ENCODE measurements around the gene PLOD3. TPM values are rescaled to one million over a fixed set of nuclear protein-coding genes. Genes with fewer than 3 reads are reported as not detected.

Gene PLOD3
- total RNA-seq, 1 donor from 2014 or later = 41.5 TPM

DNA sequence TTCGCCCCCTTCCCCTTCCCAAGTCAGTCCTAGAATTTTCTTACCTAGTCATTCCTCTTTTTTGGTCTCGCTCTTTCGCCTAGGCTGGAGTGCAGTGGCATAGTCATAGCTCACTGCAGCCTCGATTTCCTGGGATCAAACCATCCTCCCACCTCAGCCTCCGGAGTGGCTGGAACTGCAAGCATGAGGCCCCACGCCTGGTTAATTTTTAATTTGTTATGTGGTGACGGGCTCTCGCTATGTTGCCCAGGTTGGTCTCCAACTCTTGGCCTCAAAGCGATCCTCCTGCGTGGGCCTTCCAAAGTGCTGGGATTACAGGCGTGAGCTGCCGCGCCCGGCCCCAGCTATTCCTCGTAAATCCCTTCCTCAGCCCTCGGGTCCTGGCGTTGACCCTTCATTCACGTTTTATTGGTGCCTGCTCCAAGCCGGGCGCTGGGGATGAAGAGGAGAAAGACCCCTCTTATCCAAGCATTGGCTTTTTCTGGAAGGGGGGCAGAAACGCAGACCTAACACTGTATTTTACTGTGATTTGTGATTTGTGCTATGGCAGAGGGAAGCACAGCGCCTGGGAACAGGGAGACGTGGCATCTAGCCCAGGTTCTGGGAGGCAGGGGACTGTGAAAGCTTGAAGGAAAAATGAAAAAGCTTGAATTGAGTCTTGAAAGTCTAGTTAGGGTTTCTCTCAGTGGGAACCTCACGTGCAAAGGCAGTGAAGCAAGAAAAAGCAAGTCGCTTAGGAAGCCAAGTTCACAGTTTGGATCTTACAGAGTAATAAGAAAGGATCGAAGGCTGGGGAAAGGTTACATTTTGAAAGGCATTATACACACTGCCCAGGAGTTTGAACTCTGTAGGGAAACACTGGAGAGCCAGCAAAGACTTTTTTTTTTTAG is 1.1 kb upstream of the PLOD3 start:
- Histone ChIP-seq H3K27me3 (no peaks in the 10 kb centered on the region), H3K4me3 (peak overlapping the region; percentile 66 to 70), H3K4me1 (peaks cover 43% of the 10 kb centered on the region), H3K9me3 (no peaks in the 10 kb centered on the region), H3K27ac (peak overlapping the region; percentile 91), H3K36me3 (peaks cover 0 to 13% of the 10 kb centered on the region in 2 donors)
- no peak for DNase-seq (ENCODE audit: extremely low spot score in 2 of 2)
- intact Hi-C loops (cut with DNase I) = no loop called here
- TF ChIP-seq POLR2A (IDR thresholded peaks at IDR 0.05) (no peak), POLR2AphosphoS5 (IDR thresholded peaks at IDR 0.05; ENCODE audit: insufficient read depth in 1 of 2, low read depth in 1 of 2) (no peak)
- TF ChIP-seq, protein P1, sequence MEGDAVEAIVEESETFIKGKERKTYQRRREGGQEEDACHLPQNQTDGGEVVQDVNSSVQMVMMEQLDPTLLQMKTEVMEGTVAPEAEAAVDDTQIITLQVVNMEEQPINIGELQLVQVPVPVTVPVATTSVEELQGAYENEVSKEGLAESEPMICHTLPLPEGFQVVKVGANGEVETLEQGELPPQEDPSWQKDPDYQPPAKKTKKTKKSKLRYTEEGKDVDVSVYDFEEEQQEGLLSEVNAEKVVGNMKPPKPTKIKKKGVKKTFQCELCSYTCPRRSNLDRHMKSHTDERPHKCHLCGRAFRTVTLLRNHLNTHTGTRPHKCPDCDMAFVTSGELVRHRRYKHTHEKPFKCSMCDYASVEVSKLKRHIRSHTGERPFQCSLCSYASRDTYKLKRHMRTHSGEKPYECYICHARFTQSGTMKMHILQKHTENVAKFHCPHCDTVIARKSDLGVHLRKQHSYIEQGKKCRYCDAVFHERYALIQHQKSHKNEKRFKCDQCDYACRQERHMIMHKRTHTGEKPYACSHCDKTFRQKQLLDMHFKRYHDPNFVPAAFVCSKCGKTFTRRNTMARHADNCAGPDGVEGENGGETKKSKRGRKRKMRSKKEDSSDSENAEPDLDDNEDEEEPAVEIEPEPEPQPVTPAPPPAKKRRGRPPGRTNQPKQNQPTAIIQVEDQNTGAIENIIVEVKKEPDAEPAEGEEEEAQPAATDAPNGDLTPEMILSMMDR (IDR thresholded peaks at IDR 0.05) = no peak

DNA sequence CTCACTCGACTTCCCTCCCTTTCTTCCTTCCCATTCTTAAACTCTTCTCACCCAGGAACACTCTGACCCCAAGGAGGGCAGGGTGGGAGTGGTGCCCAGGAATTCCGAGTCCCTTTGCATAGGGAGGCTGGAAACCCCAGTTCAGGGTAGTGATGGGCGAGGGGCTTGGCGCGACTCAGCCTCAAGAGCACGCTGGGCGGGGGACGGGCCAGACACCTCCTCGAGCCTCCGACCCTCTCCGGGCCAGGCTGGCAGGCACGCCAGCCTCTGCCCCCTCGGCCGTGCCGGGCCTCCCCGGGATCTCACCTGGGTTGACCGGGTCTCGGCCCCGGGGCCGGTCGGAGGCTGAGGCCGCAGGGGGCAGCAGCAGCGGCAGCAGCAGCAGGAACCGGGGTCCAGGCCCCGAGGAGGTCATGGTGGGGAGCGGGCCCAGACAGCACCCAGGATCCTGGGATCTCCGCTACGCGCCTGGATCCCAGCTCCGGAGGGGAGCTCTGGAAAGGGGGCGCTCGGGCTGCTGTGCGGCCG is 457 bp downstream of the PLOD3 start:
- H3K27ac ChIP-seq = peak overlapping the region; percentile 91
- DNase-seq (ENCODE audit: extremely low spot score in 2 of 2) = no peak
- no peaks in the 10 kb centered on the region for H3K27me3 ChIP-seq
- H3K36me3 ChIP-seq = peaks cover 0 to 19% of the 10 kb centered on the region in 2 donors
- no peak for TF ChIP-seq POLR2AphosphoS5 (IDR thresholded peaks at IDR 0.05; ENCODE audit: insufficient read depth in 1 of 2, low read depth in 1 of 2)
- TF ChIP-seq, protein P1 (IDR thresholded peaks at IDR 0.05) = no peak
- TF ChIP-seq POLR2A (IDR thresholded peaks at IDR 0.05) = no peak
- H3K9me3 ChIP-seq = no peaks in the 10 kb centered on the region
- H3K4me1 ChIP-seq = peaks cover 43% of the 10 kb centered on the region
- intact Hi-C loops (cut with DNase I) = no loop called here
- peak overlapping the region; percentile 66 to 70 for H3K4me3 ChIP-seq

DNA sequence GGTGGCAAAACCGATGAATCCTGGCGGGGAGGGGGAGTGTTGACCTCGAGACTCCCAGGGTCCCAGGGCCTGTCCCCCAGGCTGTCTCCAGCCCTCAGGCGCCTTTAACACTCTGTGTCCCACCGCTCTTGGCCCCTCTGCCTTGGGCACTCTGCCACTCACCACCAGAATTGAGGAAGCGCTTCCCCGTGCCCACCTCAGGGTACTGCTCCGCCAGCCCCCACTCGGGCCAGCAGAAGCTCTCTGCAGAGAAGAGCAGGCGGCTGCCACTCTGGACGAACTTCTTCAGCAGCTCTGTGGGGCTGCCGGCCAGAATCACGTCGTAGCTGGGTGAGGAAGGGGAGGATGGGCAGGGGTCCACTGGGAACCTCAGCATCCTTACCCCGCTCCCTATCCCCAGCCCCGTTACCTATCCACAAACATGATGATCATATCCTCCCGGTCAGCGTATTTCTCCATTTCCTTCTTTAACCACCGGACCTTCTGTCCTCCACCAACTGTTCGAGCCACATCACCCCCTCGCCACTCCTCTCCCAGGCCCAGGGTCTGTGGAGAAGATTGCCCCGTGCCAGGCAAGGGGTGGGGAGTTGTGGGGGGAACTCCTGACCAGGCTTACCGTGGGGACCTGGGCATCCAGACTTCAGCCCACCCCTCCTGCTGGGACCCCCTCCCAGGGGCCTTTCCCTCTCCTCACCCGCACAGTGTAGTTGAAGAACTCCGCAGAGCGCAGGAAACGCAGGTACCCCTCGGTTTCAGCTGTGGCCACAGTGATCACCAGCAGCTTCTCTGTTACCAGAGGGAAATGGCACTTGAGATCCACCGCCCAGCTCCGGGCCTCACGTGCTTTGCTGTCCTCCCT is 1.2 kb downstream of the PLOD3 start:
- peak overlapping the region; percentile 91 for H3K27ac ChIP-seq
- H3K9me3 ChIP-seq = no peaks in the 10 kb centered on the region
- no peak for TF ChIP-seq POLR2AphosphoS5 (IDR thresholded peaks at IDR 0.05; ENCODE audit: insufficient read depth in 1 of 2, low read depth in 1 of 2)
- TF ChIP-seq POLR2A (IDR thresholded peaks at IDR 0.05) = no peak
- TF ChIP-seq, protein P1 (IDR thresholded peaks at IDR 0.05) = no peak
- peaks cover 43% of the 10 kb centered on the region for H3K4me1 ChIP-seq
- peak overlapping the region; percentile 66 to 70 for H3K4me3 ChIP-seq
- H3K27me3 ChIP-seq = no peaks in the 10 kb centered on the region
- DNase-seq (ENCODE audit: extremely low spot score in 2 of 2) = no peak
- intact Hi-C loops (cut with DNase I) = no loop called here
- peaks cover 0 to 26% of the 10 kb centered on the region in 2 donors for H3K36me3 ChIP-seq

DNA sequence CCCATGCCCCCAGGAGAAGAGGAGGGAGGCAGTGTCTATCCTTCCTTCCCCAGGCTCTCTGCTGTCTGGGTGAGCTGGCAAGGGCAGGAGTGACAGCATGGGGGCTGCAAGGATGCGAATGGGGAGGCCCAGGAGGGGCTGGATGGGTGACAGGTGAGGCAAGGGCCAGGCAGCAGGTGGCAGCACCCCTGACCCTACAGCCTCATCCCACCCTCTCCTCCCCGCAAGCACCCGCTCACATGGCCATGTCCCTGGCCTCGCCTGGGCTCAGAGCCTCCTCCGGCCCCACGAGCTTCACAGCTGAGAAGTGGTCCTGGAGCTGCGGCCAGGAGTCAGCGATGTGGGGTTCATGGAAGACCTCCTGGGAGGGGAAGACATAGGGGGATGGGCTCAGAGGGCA is 5.4 kb downstream of the PLOD3 start:
- no peak overlapping the region for H3K27ac ChIP-seq
- H3K36me3 ChIP-seq = peaks cover 0 to 55% of the 10 kb centered on the region in 2 donors
- no peaks in the 10 kb centered on the region for H3K27me3 ChIP-seq
- intact Hi-C loops (cut with DNase I) = no loop called here
- H3K4me1 ChIP-seq = peaks cover 15% of the 10 kb centered on the region
- H3K4me3 ChIP-seq = no peak overlapping the region
- H3K9me3 ChIP-seq = no peaks in the 10 kb centered on the region
- DNase-seq (ENCODE audit: extremely low spot score in 2 of 2) = no peak
- TF ChIP-seq, protein P1 (IDR thresholded peaks at IDR 0.05) = no peak
- TF ChIP-seq POLR2A (IDR thresholded peaks at IDR 0.05) (no peak), POLR2AphosphoS5 (IDR thresholded peaks at IDR 0.05; ENCODE audit: insufficient read depth in 1 of 2, low read depth in 1 of 2) (no peak)

Data from vagina (tissue), 2 donors.